Measurements from ENCODE around the gene ATAD3A.
"Not testable (repeated sequence)": the region's sequence is repeated elsewhere in the genome, so short reads cannot be mapped to it uniquely, and the experiment has no call there.

ATAD3A gene

GRCh38 chr1:1514376-1514775 is 2.4 kb downstream of the ATAD3A start:
- H3K4me1 ChIP-seq (ENCODE audit: insufficient read depth, low read length); H3K4me3 ChIP-seq (ENCODE audit: low read depth in 1 of 2, low read length in 2 of 2); H3K9ac ChIP-seq (ENCODE audit: low read length); H3K27me3 ChIP-seq (ENCODE audit: control insufficient read depth in 1 of 2, insufficient read depth in 2 of 2, low read length in 2 of 2); H3K9me3 ChIP-seq (ENCODE audit: low read length); H3K27ac ChIP-seq (ENCODE audit: low read depth, low read length); H3K36me3 ChIP-seq (ENCODE audit: insufficient read depth, low read length): not testable (repeated sequence)

GRCh38 chr1:1516923-1517322 is 5.0 kb downstream of the ATAD3A start:
- not testable (repeated sequence) for H3K9ac ChIP-seq (ENCODE audit: low read length); H3K36me3 ChIP-seq (ENCODE audit: insufficient read depth, low read length); H3K4me1 ChIP-seq (ENCODE audit: insufficient read depth, low read length); H3K4me3 ChIP-seq (ENCODE audit: low read depth in 1 of 2, low read length in 2 of 2); H3K27ac ChIP-seq (ENCODE audit: low read depth, low read length); H3K9me3 ChIP-seq (ENCODE audit: low read length); H3K27me3 ChIP-seq (ENCODE audit: control insufficient read depth in 1 of 2, insufficient read depth in 2 of 2, low read length in 2 of 2)

GRCh38 chr1:1517973-1518620 is 6.1 kb downstream of the ATAD3A start:
- H3K9ac ChIP-seq (ENCODE audit: low read length), result no peak overlapping the region
- H3K36me3 ChIP-seq (ENCODE audit: insufficient read depth, low read length), result peaks cover 5% of the 10 kb centered on the region
- no peaks in the 10 kb centered on the region for H3K4me1 ChIP-seq (ENCODE audit: insufficient read depth, low read length)
- H3K4me3 ChIP-seq (ENCODE audit: low read depth in 1 of 2, low read length in 2 of 2), result no peak overlapping the region
- no peak overlapping the region for H3K27ac ChIP-seq (ENCODE audit: low read depth, low read length)
- no peaks in the 10 kb centered on the region for H3K9me3 ChIP-seq (ENCODE audit: low read length)
- H3K27me3 ChIP-seq (ENCODE audit: control insufficient read depth in 1 of 2, insufficient read depth in 2 of 2, low read length in 2 of 2), result no peaks in the 10 kb centered on the region

- not testable (repeated sequence) for H3K36me3 ChIP-seq (ENCODE audit: insufficient read depth, low read length); H3K4me1 ChIP-seq (ENCODE audit: insufficient read depth, low read length); H3K9ac ChIP-seq (ENCODE audit: low read length); H3K27me3 ChIP-seq (ENCODE audit: control insufficient read depth in 1 of 2, insufficient read depth in 2 of 2, low read length in 2 of 2); H3K27ac ChIP-seq (ENCODE audit: low read depth, low read length); H3K4me3 ChIP-seq (ENCODE audit: low read depth in 1 of 2, low read length in 2 of 2); H3K9me3 ChIP-seq (ENCODE audit: low read length)
These were observed 6.7 kb downstream of the ATAD3A start for GRCh38 chr1:1518621-1519007.

- H3K9me3 ChIP-seq (ENCODE audit: low read length); H3K27me3 ChIP-seq (ENCODE audit: control insufficient read depth in 1 of 2, insufficient read depth in 2 of 2, low read length in 2 of 2); H3K9ac ChIP-seq (ENCODE audit: low read length); H3K4me3 ChIP-seq (ENCODE audit: low read depth in 1 of 2, low read length in 2 of 2); H3K36me3 ChIP-seq (ENCODE audit: insufficient read depth, low read length); H3K27ac ChIP-seq (ENCODE audit: low read depth, low read length); H3K4me1 ChIP-seq (ENCODE audit: insufficient read depth, low read length): not testable (repeated sequence)
These were observed 8.0 kb downstream of the ATAD3A start for GRCh38 chr1:1519805-1520505.

- Histone ChIP-seq H3K36me3 (ENCODE audit: insufficient read depth, low read length) (peaks cover 12% of the 10 kb centered on the region), H3K4me3 (ENCODE audit: low read depth in 1 of 2, low read length in 2 of 2) (no peak overlapping the region), H3K4me1 (ENCODE audit: insufficient read depth, low read length) (no peaks in the 10 kb centered on the region), H3K9me3 (ENCODE audit: low read length) (no peaks in the 10 kb centered on the region), H3K9ac (ENCODE audit: low read length) (no peak overlapping the region), H3K27me3 (ENCODE audit: control insufficient read depth in 1 of 2, insufficient read depth in 2 of 2, low read length in 2 of 2) (no peaks in the 10 kb centered on the region), H3K27ac (ENCODE audit: low read depth, low read length) (no peak overlapping the region)
These were observed 9.4 kb downstream of the ATAD3A start for GRCh38 chr1:1521331-1521730.

GRCh38 chr1:1522536-1522935 is 10.6 kb downstream of the ATAD3A start:
- not testable (repeated sequence) for H3K27me3 ChIP-seq (ENCODE audit: control insufficient read depth in 1 of 2, insufficient read depth in 2 of 2, low read length in 2 of 2); H3K9me3 ChIP-seq (ENCODE audit: low read length); H3K9ac ChIP-seq (ENCODE audit: low read length); H3K4me3 ChIP-seq (ENCODE audit: low read depth in 1 of 2, low read length in 2 of 2); H3K4me1 ChIP-seq (ENCODE audit: insufficient read depth, low read length); H3K27ac ChIP-seq (ENCODE audit: low read depth, low read length)
- peaks cover 12% of the 10 kb centered on the region for H3K36me3 ChIP-seq (ENCODE audit: insufficient read depth, low read length)

GRCh38 chr1:1523226-1523625 is 11.3 kb downstream of the ATAD3A start:
- not testable (repeated sequence) for H3K27me3 ChIP-seq (ENCODE audit: control insufficient read depth in 1 of 2, insufficient read depth in 2 of 2, low read length in 2 of 2); H3K36me3 ChIP-seq (ENCODE audit: insufficient read depth, low read length); H3K4me1 ChIP-seq (ENCODE audit: insufficient read depth, low read length); H3K27ac ChIP-seq (ENCODE audit: low read depth, low read length); H3K4me3 ChIP-seq (ENCODE audit: low read depth in 1 of 2, low read length in 2 of 2); H3K9me3 ChIP-seq (ENCODE audit: low read length); H3K9ac ChIP-seq (ENCODE audit: low read length)

GRCh38 chr1:1523651-1524050 is 11.7 kb downstream of the ATAD3A start:
- H3K9ac ChIP-seq (ENCODE audit: low read length); H3K27ac ChIP-seq (ENCODE audit: low read depth, low read length); H3K27me3 ChIP-seq (ENCODE audit: control insufficient read depth in 1 of 2, insufficient read depth in 2 of 2, low read length in 2 of 2); H3K9me3 ChIP-seq (ENCODE audit: low read length); H3K4me3 ChIP-seq (ENCODE audit: low read depth in 1 of 2, low read length in 2 of 2); H3K4me1 ChIP-seq (ENCODE audit: insufficient read depth, low read length); H3K36me3 ChIP-seq (ENCODE audit: insufficient read depth, low read length): not testable (repeated sequence)

GRCh38 chr1:1524750-1525383 is 12.9 kb downstream of the ATAD3A start:
- H3K4me3 ChIP-seq (ENCODE audit: low read depth in 1 of 2, low read length in 2 of 2); H3K4me1 ChIP-seq (ENCODE audit: insufficient read depth, low read length); H3K27me3 ChIP-seq (ENCODE audit: control insufficient read depth in 1 of 2, insufficient read depth in 2 of 2, low read length in 2 of 2); H3K9me3 ChIP-seq (ENCODE audit: low read length); H3K27ac ChIP-seq (ENCODE audit: low read depth, low read length); H3K9ac ChIP-seq (ENCODE audit: low read length): not testable (repeated sequence)
- H3K36me3 ChIP-seq (ENCODE audit: insufficient read depth, low read length), result peaks cover 11% of the 10 kb centered on the region

GRCh38 chr1:1526476-1526875 is 14.5 kb downstream of the ATAD3A start:
- H3K27ac ChIP-seq (ENCODE audit: low read depth, low read length); H3K27me3 ChIP-seq (ENCODE audit: control insufficient read depth in 1 of 2, insufficient read depth in 2 of 2, low read length in 2 of 2); H3K9me3 ChIP-seq (ENCODE audit: low read length); H3K4me3 ChIP-seq (ENCODE audit: low read depth in 1 of 2, low read length in 2 of 2); H3K9ac ChIP-seq (ENCODE audit: low read length); H3K4me1 ChIP-seq (ENCODE audit: insufficient read depth, low read length): not testable (repeated sequence)
- H3K36me3 ChIP-seq (ENCODE audit: insufficient read depth, low read length), result peaks cover 11% of the 10 kb centered on the region

Measured in muscle layer of colon (tissue), 2 donors.